GM21825 (cell line): Measurements from ENCODE around the gene ADAT1.
"Not testable (repeated sequence)": the region's sequence is repeated elsewhere in the genome, so short reads cannot be mapped to it uniquely, and the experiment has no call there.

Source experiments
- ATAC-seq: cut with Tn5 transposase; IDR thresholded peaks from one replicate; pipeline ENCODE4 v1.9.1; 2021; ENCODE audit warnings: mild to moderate bottlenecking, moderate library complexity; ENCODE audit not compliant: unreplicated experiment

Gene ADAT1

GRCh38 chr16:75621170-75621477 is 2.0 kb downstream of the ADAT1 start:
- no peak for ATAC-seq

DNA sequence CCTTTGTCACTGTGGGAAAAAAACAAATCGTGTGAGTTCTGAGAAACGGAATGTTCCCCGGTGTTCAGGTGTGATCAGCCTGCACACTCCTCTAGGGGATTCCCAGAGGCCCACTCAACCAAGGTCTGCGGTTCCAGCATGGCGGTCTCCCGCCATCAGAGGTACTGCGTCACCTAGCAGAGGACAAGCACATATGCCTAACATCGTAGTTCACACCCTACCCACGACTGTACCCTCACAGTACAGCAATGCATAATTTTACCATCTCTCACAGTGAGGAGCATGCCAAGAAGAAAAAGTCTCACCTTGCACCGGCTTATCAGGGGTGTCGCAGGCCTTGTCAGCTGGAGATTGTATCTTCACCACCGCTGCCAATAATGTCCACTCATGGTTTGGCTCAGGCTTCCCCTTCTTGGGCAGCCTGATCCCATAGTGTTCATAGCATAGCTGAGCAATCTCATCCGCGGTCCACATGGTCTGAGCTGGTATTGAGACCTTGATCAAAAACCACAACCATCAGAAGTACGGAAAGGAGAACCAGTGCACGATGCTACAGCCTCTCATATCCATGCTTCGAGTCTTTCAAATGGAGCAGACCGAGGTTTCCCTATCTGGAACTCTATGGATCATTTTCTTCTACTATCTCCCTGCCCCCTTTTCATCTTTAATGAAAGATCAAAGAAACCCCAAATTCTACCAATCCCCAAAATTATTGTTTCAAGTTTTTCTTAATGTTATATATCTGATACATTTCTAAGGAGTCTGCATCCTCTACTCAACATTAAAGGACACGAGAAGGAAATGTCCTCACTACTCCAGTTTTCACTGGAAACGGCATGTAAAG is 2.5 kb downstream of the ADAT1 start:
- ATAC-seq: no peak

GRCh38 chr16:75618780-75619179 is 4.3 kb downstream of the ADAT1 start:
- no peak for ATAC-seq

GRCh38 chr16:75617121-75617520 is 6.0 kb downstream of the ADAT1 start:
- no peak for ATAC-seq

- no peak for ATAC-seq
These were observed 6.5 kb downstream of the ADAT1 start for GRCh38 chr16:75616521-75617010.

DNA sequence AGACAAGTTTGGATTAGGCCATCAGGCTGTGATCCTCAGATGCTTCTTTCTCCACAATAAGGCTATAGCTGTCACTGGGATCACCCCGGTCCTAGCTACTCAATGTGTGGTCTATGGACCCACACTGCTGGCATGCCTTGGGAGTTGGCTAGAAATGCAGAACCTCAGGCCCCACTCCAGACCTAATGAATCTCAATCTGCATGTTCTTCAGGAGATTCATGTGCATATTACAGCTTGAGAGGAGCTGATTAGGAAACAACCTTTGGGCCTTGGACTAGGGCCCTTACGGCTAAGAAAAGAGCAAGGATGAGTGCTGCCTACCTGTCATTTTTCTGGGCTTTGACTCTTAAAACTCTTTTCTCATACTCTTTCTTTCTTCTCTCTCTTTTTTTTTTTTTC is 7.5 kb downstream of the ADAT1 start:
- no peak for ATAC-seq

- no peak for ATAC-seq
These were observed 8.8 kb downstream of the ADAT1 start for GRCh38 chr16:75614066-75614897.

DNA sequence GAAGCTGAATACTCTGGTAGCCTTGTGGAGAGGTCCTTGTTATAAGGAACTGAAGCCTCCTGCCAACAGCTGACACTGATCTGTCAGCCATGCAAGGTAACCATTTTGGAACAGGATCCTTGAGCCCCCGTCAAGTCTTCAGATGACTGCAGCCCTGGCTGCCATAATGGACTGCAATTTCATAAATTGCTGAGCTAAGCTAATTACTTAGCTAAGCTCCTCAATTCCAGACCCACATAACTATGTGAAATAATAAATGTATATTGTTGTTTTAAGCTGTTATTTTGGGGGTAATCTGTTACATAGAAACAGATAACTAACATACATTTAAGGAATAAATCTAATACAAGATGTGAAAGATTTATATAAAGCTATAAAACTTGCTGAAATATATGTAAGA is 16.6 kb downstream of the ADAT1 start:
- ATAC-seq: no peak

DNA sequence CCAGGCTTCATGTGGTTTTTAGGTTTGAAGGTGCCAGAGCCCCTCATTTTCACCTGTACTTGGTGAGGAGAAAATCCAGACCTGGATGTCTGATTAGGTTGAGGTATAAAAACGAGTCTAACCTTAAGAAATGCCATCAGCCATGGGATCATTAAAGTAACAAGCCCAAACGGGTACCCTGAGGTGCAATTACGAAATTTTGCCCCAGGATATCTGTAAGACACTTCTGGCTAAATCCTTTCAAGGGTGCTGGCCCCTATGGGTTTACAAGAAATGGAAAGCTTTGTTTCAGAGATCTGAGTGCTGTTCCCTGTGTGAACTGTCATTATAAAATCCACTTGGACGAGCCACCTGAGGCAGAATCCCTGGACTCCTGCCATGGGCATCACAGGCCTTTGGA is 19.8 kb downstream of the ADAT1 start:
- ATAC-seq: no peak

- ATAC-seq: no peak
These were observed 23.4 kb downstream of the ADAT1 start for GRCh38 chr16:75599452-75600277.

DNA sequence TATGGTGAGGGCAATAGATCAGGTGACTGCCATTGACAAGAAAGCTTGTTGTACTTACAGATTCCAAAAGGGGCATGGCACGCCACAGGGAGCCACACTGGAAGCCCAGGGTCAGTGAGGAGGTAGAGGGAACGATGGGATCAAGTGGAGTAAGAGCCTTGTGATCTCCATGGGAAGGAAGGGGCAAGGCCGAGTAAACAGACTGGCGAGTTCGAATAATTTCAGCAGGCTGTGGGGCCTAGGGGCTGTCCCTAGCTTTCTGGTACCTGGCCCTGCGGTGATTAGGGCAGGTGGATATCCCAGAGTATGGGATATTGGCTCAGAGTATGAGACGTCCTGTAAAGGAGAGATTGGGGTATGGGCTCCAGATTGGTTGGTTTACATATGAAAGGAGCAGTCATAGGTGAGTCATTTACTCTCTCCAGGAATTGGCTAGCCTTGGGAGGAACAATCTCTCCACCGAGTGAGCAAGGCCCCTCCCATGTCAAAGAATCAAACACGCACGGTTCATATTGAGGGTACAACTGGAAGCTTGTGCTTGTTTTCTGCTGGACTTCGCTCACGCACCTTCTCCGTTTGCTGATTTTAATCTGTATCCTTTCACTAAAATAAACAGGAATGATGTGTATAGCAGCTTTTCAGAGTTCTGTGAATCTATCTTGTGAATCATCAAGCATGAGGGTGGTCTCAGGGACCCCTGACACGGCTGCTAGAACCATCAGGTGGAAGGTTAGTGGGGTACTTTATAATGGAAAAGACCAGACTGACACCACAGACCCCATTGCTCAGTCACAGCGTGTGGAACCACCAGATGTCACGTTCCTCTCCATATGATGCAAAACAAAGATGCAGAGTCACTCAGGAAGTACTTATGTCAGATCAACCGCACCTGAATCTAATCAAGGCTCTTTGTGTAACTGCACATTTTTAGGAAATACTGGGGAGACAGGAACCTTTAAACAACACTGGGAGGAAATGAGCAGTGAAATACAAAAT is 29.0 kb downstream of the ADAT1 start:
- ATAC-seq: no peak

DNA sequence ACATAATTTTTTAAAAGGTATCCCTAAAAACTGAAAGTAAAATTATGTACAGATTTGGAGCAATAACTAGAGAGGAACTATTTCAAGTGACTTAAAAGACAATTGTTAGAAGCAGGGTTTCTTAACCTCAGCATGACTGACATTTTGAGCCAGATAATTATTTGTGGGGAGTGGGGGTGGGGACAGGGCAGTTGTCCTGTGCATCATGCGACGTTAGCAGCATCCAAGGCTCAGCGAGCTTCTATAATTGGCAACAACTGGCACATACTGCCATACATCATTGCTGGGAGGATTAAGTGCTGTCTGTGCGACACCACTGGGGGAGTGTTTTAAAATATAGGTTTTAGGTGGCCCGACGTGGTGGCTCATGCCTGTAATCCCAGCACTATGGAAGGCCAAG is 29.8 kb downstream of the ADAT1 start:
- no peak for ATAC-seq

DNA sequence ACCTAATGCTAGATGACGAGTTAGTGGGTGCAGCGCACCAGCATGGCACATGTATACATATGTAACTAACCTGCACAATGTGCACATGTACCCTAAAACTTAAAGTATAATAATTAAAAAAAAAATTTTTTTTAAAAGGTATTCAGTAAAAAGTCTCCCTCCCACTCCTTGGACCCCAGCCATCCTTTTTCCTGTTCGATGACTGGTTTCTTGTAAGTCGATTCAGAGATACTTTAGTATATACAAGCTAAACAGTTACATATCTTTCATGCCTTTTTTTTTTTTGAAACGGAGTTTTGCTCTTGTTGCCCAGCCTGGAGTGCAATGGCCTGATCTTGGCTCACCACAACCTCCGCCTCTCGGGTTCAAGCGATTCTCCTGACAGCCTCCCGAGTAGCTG is 31.2 kb downstream of the ADAT1 start:
- not testable (repeated sequence) for ATAC-seq

- ATAC-seq: no peak
These were observed 31.9 kb downstream of the ADAT1 start for GRCh38 chr16:75590920-75591843.

- ATAC-seq: no peak
These were observed 33.8 kb downstream of the ADAT1 start for GRCh38 chr16:75589306-75589705.

DNA sequence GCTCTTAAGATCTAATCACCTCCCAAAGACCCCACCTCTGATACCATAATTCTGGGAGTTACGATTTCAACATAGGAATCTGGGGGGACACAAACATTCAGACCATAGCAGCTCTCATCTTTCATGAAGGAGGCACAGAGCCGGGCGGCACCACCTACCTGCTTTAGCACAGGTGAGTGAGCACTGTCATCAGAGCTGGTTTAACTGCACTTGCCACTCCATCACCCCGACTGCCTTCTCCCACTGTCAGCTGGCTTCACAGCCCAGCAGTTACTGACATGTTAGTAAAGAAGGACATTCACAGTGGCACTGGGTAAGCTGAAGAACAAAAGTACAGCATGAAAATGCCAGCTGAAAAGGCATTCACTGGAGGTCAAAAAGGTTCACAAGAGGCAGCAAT is 34.4 kb downstream of the ADAT1 start:
- no peak for ATAC-seq

- no peak for ATAC-seq
These were observed 39.0 kb downstream of the ADAT1 start for GRCh38 chr16:75584108-75584507.

GRCh38 chr16:75579281-75579834 is 43.7 kb downstream of the ADAT1 start:
- ATAC-seq: no peak

GRCh38 chr16:75578725-75579124 is 44.4 kb downstream of the ADAT1 start:
- no peak for ATAC-seq
